Measurements from ENCODE around the gene EYA4. TPM values are rescaled to one million over a fixed set of nuclear protein-coding genes. Genes with fewer than 3 reads are reported as not detected.
A peak's percentile ranks its signal among the peaks of the same experiment; 100 is the strongest.
"Not testable (repeated sequence)": the region's sequence is repeated elsewhere in the genome, so short reads cannot be mapped to it uniquely, and the experiment has no call there.

EYA4 gene
- total RNA-seq, 2 donors from 2014 or later = not detected

GRCh38 chr6:133540361-133540760, 299.2 kb downstream of the EYA4 start:
- H3K36me3 Mint-ChIP-seq = no peaks in the 10 kb centered on the region
- DNase-seq (ENCODE audit: low spot score in 2 of 2) (no peak), ATAC-seq (no peak)
- no peaks in the 10 kb centered on the region for H3K9me3 Mint-ChIP-seq
- H3K27ac Mint-ChIP-seq = no peak overlapping the region

GRCh38 chr6:133541040-133541439, 299.9 kb downstream of the EYA4 start:
- H3K9me3 Mint-ChIP-seq = no peaks in the 10 kb centered on the region
- ATAC-seq (no peak), DNase-seq (ENCODE audit: low spot score in 2 of 2) (no peak)
- no peak overlapping the region for H3K27ac Mint-ChIP-seq
- no peaks in the 10 kb centered on the region for H3K36me3 Mint-ChIP-seq

GRCh38 chr6:133542056-133542821, 301.1 kb downstream of the EYA4 start:
- peak in 1 of 2 donors; percentile 94 for ATAC-seq
- Mint-ChIP-seq H3K36me3 (no peaks in the 10 kb centered on the region), H3K9me3 (no peaks in the 10 kb centered on the region), H3K27ac (no peak overlapping the region)
- no peak for DNase-seq (ENCODE audit: low spot score in 2 of 2)

- H3K27ac Mint-ChIP-seq = no peak overlapping the region
- H3K9me3 Mint-ChIP-seq = no peaks in the 10 kb centered on the region
- ATAC-seq (no peak), DNase-seq (ENCODE audit: low spot score in 2 of 2) (no peak)
- H3K36me3 Mint-ChIP-seq = no peaks in the 10 kb centered on the region
Observed at GRCh38 chr6:133544419-133544818, 303.3 kb downstream of the EYA4 start.

- ATAC-seq = no peak
- Mint-ChIP-seq H3K9me3 (no peaks in the 10 kb centered on the region), H3K27ac (no peak overlapping the region), H3K36me3 (no peaks in the 10 kb centered on the region)
- no peak for DNase-seq (ENCODE audit: low spot score in 2 of 2)
Observed at GRCh38 chr6:133546098-133546497, 304.9 kb downstream of the EYA4 start.

GRCh38 chr6:133547136-133547535, 306.0 kb downstream of the EYA4 start:
- ATAC-seq = no peak
- Mint-ChIP-seq H3K36me3 (no peaks in the 10 kb centered on the region), H3K27ac (no peak overlapping the region), H3K9me3 (no peaks in the 10 kb centered on the region)
- DNase-seq (ENCODE audit: low spot score in 2 of 2) = no peak

GRCh38 chr6:133548423-133549159, 307.4 kb downstream of the EYA4 start:
- no peak overlapping the region for H3K27ac Mint-ChIP-seq
- ATAC-seq (no peak), DNase-seq (ENCODE audit: low spot score in 2 of 2) (no peak)
- no peaks in the 10 kb centered on the region for H3K9me3 Mint-ChIP-seq
- no peaks in the 10 kb centered on the region for H3K36me3 Mint-ChIP-seq

GRCh38 chr6:133549371-133549801, 308.2 kb downstream of the EYA4 start:
- ATAC-seq (no peak), DNase-seq (ENCODE audit: low spot score in 2 of 2) (no peak)
- no peak overlapping the region for H3K27ac Mint-ChIP-seq
- H3K36me3 Mint-ChIP-seq = no peaks in the 10 kb centered on the region
- H3K9me3 Mint-ChIP-seq = no peaks in the 10 kb centered on the region

- ATAC-seq (no peak), DNase-seq (ENCODE audit: low spot score in 2 of 2) (no peak)
- no peaks in the 10 kb centered on the region for H3K9me3 Mint-ChIP-seq
Observed at GRCh38 chr6:133550026-133550425, 308.9 kb downstream of the EYA4 start.

GRCh38 chr6:133551436-133551835, 310.3 kb downstream of the EYA4 start:
- ATAC-seq (no peak), DNase-seq (ENCODE audit: low spot score in 2 of 2) (no peak)
- no peak overlapping the region for H3K27ac Mint-ChIP-seq
- no peaks in the 10 kb centered on the region for H3K9me3 Mint-ChIP-seq
- H3K36me3 Mint-ChIP-seq = no peaks in the 10 kb centered on the region

More at GRCh38 chr6:133550026-133550425, 308.9 kb downstream of the EYA4 start:
- Mint-ChIP-seq H3K27ac (no peak overlapping the region), H3K36me3 (no peaks in the 10 kb centered on the region)

GRCh38 chr6:133551847-133552341, 310.7 kb downstream of the EYA4 start:
- Mint-ChIP-seq H3K27ac (no peak overlapping the region), H3K9me3 (no peaks in the 10 kb centered on the region), H3K36me3 (no peaks in the 10 kb centered on the region)
- DNase-seq (ENCODE audit: low spot score in 2 of 2) (no peak), ATAC-seq (no peak)

- ATAC-seq (peak in 1 of 2 donors; percentile 60), DNase-seq (ENCODE audit: low spot score in 2 of 2) (peak in 1 of 2 donors; percentile 19)
- Mint-ChIP-seq H3K27ac (no peak overlapping the region), H3K36me3 (no peaks in the 10 kb centered on the region), H3K9me3 (no peaks in the 10 kb centered on the region)
Observed at GRCh38 chr6:133553652-133554051, 312.5 kb downstream of the EYA4 start.

GRCh38 chr6:133554121-133554520, 313.0 kb downstream of the EYA4 start:
- not testable (repeated sequence) for ATAC-seq; DNase-seq (ENCODE audit: low spot score in 2 of 2); H3K36me3 Mint-ChIP-seq; H3K9me3 Mint-ChIP-seq; H3K27ac Mint-ChIP-seq

GRCh38 chr6:133555685-133556084, 314.5 kb downstream of the EYA4 start:
- Mint-ChIP-seq H3K27ac (no peak overlapping the region), H3K9me3 (peaks cover 7% of the 10 kb centered on the region in 2 donors), H3K36me3 (no peaks in the 10 kb centered on the region)
- no peak for ATAC-seq
- no peak for DNase-seq (ENCODE audit: low spot score in 2 of 2)

GRCh38 chr6:133559926-133560325, 318.8 kb downstream of the EYA4 start:
- DNase-seq (ENCODE audit: low spot score in 2 of 2) (no peak), ATAC-seq (no peak)
- H3K27ac Mint-ChIP-seq = no peak overlapping the region
- H3K9me3 Mint-ChIP-seq = peaks cover 7% of the 10 kb centered on the region in 2 donors
- no peaks in the 10 kb centered on the region for H3K36me3 Mint-ChIP-seq

GRCh38 chr6:133567636-133568035, 326.5 kb downstream of the EYA4 start:
- ATAC-seq = no peak
- no peaks in the 10 kb centered on the region for H3K36me3 Mint-ChIP-seq
- H3K27ac Mint-ChIP-seq = no peak overlapping the region
- no peaks in the 10 kb centered on the region for H3K9me3 Mint-ChIP-seq
- DNase-seq (ENCODE audit: low spot score in 2 of 2) = no peak
